HL-60 (cell line): Measurements from ENCODE around the gene CDT1.

Source experiments
- CTCF ChIP-seq: IDR thresholded peaks from one replicate; pipeline ENCODE4 v1.5.1; 2011; ENCODE audit warnings: low read length, control low read depth, inconsistent platforms; ENCODE audit not compliant: insufficient read depth
- GABPA ChIP-seq: IDR thresholded peaks from 2 replicates; pipeline ENCODE4 v1.6.1; 2012; ENCODE audit warnings: low read depth
- POLR2AphosphoS5 ChIP-seq: IDR thresholded peaks from 2 replicates; pipeline ENCODE4 v1.6.1; 2012; ENCODE audit warnings: low read depth
- TF ChIP-seq, protein P1 (sequence below): IDR thresholded peaks from 2 replicates; pipeline ENCODE4 v1.6.1; 2012; ENCODE audit warnings: low read depth; ENCODE audit not compliant: insufficient replicate concordance

DNA sequence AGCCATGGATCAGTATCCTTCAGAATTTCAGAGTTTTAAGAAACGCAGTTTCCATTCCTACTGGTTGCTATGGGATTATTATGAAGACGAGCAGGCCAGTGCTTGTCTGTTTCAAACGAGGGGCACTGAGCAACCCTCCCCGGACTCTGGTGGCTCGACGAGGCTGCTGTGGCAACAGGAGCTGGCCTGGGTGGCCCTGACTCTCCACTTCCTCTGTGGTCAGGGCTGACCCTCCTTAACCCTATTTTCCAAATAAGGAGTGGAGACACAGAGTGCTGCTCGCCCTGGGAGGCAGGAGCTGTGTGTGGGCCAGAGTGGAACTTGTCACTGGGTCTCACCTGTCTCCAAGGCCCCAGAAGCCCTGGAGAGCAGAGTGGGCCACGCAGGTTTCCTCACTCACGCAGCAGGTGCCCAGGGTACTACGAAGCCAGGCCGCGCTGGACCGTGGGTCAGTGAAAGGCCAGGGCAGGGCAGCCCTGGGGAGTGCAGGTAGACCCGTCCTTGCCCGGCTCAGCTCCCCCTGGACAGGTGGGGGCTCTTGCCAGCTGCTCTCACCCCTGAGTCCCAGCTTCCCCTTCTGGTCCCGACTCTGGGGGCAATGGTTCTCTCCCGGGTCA, 49.8 kb downstream of the CDT1 start:
- TF ChIP-seq CTCF, result no peak
- TF ChIP-seq, protein P1, sequence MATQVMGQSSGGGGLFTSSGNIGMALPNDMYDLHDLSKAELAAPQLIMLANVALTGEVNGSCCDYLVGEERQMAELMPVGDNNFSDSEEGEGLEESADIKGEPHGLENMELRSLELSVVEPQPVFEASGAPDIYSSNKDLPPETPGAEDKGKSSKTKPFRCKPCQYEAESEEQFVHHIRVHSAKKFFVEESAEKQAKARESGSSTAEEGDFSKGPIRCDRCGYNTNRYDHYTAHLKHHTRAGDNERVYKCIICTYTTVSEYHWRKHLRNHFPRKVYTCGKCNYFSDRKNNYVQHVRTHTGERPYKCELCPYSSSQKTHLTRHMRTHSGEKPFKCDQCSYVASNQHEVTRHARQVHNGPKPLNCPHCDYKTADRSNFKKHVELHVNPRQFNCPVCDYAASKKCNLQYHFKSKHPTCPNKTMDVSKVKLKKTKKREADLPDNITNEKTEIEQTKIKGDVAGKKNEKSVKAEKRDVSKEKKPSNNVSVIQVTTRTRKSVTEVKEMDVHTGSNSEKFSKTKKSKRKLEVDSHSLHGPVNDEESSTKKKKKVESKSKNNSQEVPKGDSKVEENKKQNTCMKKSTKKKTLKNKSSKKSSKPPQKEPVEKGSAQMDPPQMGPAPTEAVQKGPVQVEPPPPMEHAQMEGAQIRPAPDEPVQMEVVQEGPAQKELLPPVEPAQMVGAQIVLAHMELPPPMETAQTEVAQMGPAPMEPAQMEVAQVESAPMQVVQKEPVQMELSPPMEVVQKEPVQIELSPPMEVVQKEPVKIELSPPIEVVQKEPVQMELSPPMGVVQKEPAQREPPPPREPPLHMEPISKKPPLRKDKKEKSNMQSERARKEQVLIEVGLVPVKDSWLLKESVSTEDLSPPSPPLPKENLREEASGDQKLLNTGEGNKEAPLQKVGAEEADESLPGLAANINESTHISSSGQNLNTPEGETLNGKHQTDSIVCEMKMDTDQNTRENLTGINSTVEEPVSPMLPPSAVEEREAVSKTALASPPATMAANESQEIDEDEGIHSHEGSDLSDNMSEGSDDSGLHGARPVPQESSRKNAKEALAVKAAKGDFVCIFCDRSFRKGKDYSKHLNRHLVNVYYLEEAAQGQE, result no peak
- no peak for TF ChIP-seq POLR2AphosphoS5
- no peak for TF ChIP-seq GABPA
